H1 (cell line): ENCODE results near the gene CMIP. TPM values are rescaled to one million over a fixed set of nuclear protein-coding genes. Genes with fewer than 3 reads are reported as not detected.

Experiments used
- ATF2 ChIP-seq: IDR thresholded peaks from 2 replicates; pipeline ENCODE4 v1.6.1; 2012; ENCODE audit warnings: low read length, inconsistent platforms
- GTF2F1 ChIP-seq: IDR thresholded peaks from 2 replicates; pipeline ENCODE4 v1.6.1; 2012; ENCODE audit warnings: low read depth, low read length, improper control_type of control experiment, borderline replicate concordance
- KDM4A ChIP-seq: IDR thresholded peaks from one replicate; pipeline ENCODE4 v1.7.1; 2012; ENCODE audit warnings: low read depth, mild to moderate bottlenecking, moderate library complexity, low read length, inconsistent platforms; ENCODE audit not compliant: severe bottlenecking
- KDM5A ChIP-seq: fragments of 200-600 bp; IDR thresholded peaks from 2 replicates; pipeline ENCODE4 v1.7.1; 2012; ENCODE audit warnings: mild to moderate bottlenecking, low read length, inconsistent platforms, mixed read lengths
- POLR2A ChIP-seq, 2 experiments: IDR thresholded peaks; 1 replicate in 1 of 2; 2 replicates in 1 of 2; pipeline ENCODE4 v1.6.1; 2011; ENCODE audit warnings: low read depth in 2 of 2, low read length in 2 of 2, mild to moderate bottlenecking in 2 of 2; ENCODE audit errors: control extremely low read depth in 1 of 2
- RNF2 ChIP-seq: fragments of 200-900, 300-1000 bp; sonication (generic); IDR thresholded peaks from 2 replicates; pipeline ENCODE4 v1.7.1; 2016; ENCODE audit warnings: borderline replicate concordance, low read depth, mild to moderate bottlenecking, antibody characterized with exemption, low read length; ENCODE audit not compliant: poor library complexity, severe bottlenecking; ENCODE audit errors: missing control alignments
- SAP30 ChIP-seq: fragments of 300-600 bp; sonication (generic); IDR thresholded peaks from 2 replicates; pipeline ENCODE4 v1.7.1; 2012; ENCODE audit warnings: low read length, moderate library complexity, mild to moderate bottlenecking, inconsistent platforms; ENCODE audit not compliant: insufficient read depth, insufficient replicate concordance
- polyA plus RNA-seq, 7 experiments: library from polyadenylated mRNA; depleted of rRNA in 3 of 7; stranded (reverse) in 5 of 7; unstranded in 2 of 7; fragments of >200 nt in 5 of 7; fragments of 200-250 nt in 2 of 7; gene quantifications; 1 replicate in 5 of 7; 2 replicates in 1 of 7; 4 replicates in 1 of 7; pipeline versions ENCODE4 v1.2.1 to v1.2.3, GENCODE V29; 2011 to 2013; ENCODE audit warnings: missing spikeins in 2 of 7, mixed read lengths in 2 of 7
- total RNA-seq: library from RNA; stranded (reverse); fragmentation: NEBNext Ultra II Directional; extraction: Animal tissue kit (Norgen Biotek cat#: 25700); gene quantifications from 2 replicates; pipeline ENCODE4 v1.2.1, GENCODE V29; 2021

Gene CMIP
- total and polyA plus RNA-seq, 2 of the 8 experiments (the other 6 are each of a cell fraction or from before 2014, with no cell fraction given): 7.9 to 53.2 TPM

- TF ChIP-seq POLR2A (IDR thresholded peaks at IDR 0.05; ENCODE audit: control extremely low read depth in 1 of 2, low read depth in 2 of 2, low read length in 2 of 2) (no peak), GTF2F1 (no peak), KDM5A (no peak), KDM4A (no peak), SAP30 (no peak), RNF2 (no peak), ATF2 (no peak)
- TF ChIP-seq, all 59 proteins: peak for 0
Observed at GRCh38 chr16:81462683-81463082, 18.1 kb downstream of the CMIP start (continued).
